Spleen (tissue), 11 donors: ENCODE data around the gene ASGR2. TPM values are rescaled to one million over a fixed set of nuclear protein-coding genes. Genes with fewer than 3 reads are reported as not detected.
A peak's percentile ranks its signal among the peaks of the same experiment; 100 is the strongest.

Experiments used
- DNase-seq: peaks from one replicate; pipeline ENCODE4 v3.0.0-alpha.2; 2020
- H3K27ac ChIP-seq, 8 donors: fragments of 200-600 bp; sonication (generic) in 7 of 8; 1 replicate in 4 of 8; 2 replicates in 4 of 8; pipeline versions ENCODE4 v1.5.0 to v1.8.0; 2016 to 2021; ENCODE audit warnings: inconsistent platforms in 4 of 8, mild to moderate bottlenecking in 4 of 8, moderate library complexity in 1 of 8
- H3K27me3 ChIP-seq, 7 donors: fragments of 200-600 bp; sonication (generic) in 6 of 7; replicated peaks in 1 of 7; 1 replicate in 4 of 7; 2 replicates in 3 of 7; pipeline versions ENCODE4 v1.5.0 to v1.8.0; 2016 to 2021; ENCODE audit warnings: inconsistent platforms in 3 of 7, mild to moderate bottlenecking in 1 of 7
- H3K36me3 ChIP-seq, 6 donors: fragments of 200-600 bp; sonication (generic) in 5 of 6; 1 replicate in 4 of 6; 2 replicates in 2 of 6; pipeline versions ENCODE4 v1.5.0 to v1.8.0; 2016 to 2021; ENCODE audit warnings: inconsistent platforms in 2 of 6
- H3K4me1 ChIP-seq, 6 donors: fragments of 200-600 bp; sonication (generic) in 5 of 6; 1 replicate in 3 of 6; 2 replicates in 3 of 6; pipeline versions ENCODE4 v1.5.0 to v1.8.0; 2016 to 2021; ENCODE audit warnings: inconsistent platforms in 3 of 6
- H3K4me3 ChIP-seq, 8 donors: fragments of 200-600 bp; sonication (generic) in 7 of 8; 1 replicate in 4 of 8; 2 replicates in 4 of 8; pipeline versions ENCODE4 v1.5.0 to v1.8.0; 2016 to 2021; ENCODE audit warnings: inconsistent platforms in 4 of 8, mild to moderate bottlenecking in 4 of 8, moderate library complexity in 2 of 8
- H3K9me3 ChIP-seq, 8 donors: fragments of 200-600 bp; sonication (generic) in 7 of 8; 1 replicate in 4 of 8; 2 replicates in 4 of 8; pipeline versions ENCODE4 v1.5.0 to v1.8.0; 2016 to 2021; ENCODE audit warnings: inconsistent platforms in 4 of 8
- POLR2A ChIP-seq, 3 donors: fragments of 450-650 bp; IDR thresholded peaks; one replicate each; pipeline ENCODE4 v1.5.1; 2017; ENCODE audit warnings: antibody characterized with exemption in 3 of 3, mild to moderate bottlenecking in 1 of 3
- POLR2AphosphoS5 ChIP-seq, 3 donors: sonication (generic); formaldehyde crosslinking; IDR thresholded peaks; one replicate each; pipeline ENCODE4 v1.5.1; 2017; ENCODE audit warnings: antibody characterized with exemption in 3 of 3
- WGBS, 5 donors: extraction: QIAGEN DNeasy Blood & Tissue Kit in 3 of 5; methylation state at CpG; one replicate each; pipeline versions ENCODE4 v1.1.5 to v1.1.7; 2013 to 2018; 5-methylcytosine and 5-hydroxymethylcytosine counted together
- intact Hi-C: fragments of 100-400 bp; cut with DNase I; formaldehyde crosslinking; loops from one replicate; pipeline ENCODE4 v1.15.0; 2023; ENCODE audit warnings: low total_unique reads
- polyA plus RNA-seq, 3 donors: library from polyadenylated mRNA; stranded (reverse); fragments of 200-250 nt; gene quantifications; one replicate each; pipeline ENCODE4 v1.2.1, GENCODE V29; 2013
- total RNA-seq, 7 donors: library from RNA; depleted of rRNA in 3 of 7; stranded (reverse); fragments of >200 nt in 3 of 7; fragmentation: NEBNext Ultra II Directional in 4 of 7; extraction: Animal tissue kit (Norgen Biotek cat#: 25700) in 4 of 7; gene quantifications; one replicate each; pipeline versions ENCODE4 v1.1.0 to v1.2.1, GENCODE V29; 2016 to 2021
- TF ChIP-seq, protein P1 (sequence below), 11 experiments: fragments of 200-600 bp in 7 of 11; fragments of 450-650 bp in 4 of 11; sonication (generic) in 4 of 11; IDR thresholded peaks in 8 of 11; conservative IDR thresholded peaks in 3 of 11; 1 replicate in 7 of 11; 2 replicates in 4 of 11; pipeline versions ENCODE4 v1.4.0 to v1.8.0; 2016 to 2021; ENCODE audit warnings: antibody characterized with exemption in 11 of 11, inconsistent platforms in 4 of 11, mild to moderate bottlenecking in 1 of 11
- donor health status: healthy with polysubstance abuse.
- donor health status: DM: no; HTN: no; CAD: no; lungs with moderate emphysema.
- donor health status: DM: no; HTN: no; CAD: no.
- donor health status: Bipolar disorder and iron deficiency.
- donor health status: healthy.
- donor health status: DM: no; HTN: no; CAD: no.
- donor health status: DM: yes; HTN: yes; CAD: no.

ASGR2 gene
- total and polyA plus RNA-seq, 10 donors: 2.3 to 35.1 (median 6.3) TPM; not detected in 1

DNA sequence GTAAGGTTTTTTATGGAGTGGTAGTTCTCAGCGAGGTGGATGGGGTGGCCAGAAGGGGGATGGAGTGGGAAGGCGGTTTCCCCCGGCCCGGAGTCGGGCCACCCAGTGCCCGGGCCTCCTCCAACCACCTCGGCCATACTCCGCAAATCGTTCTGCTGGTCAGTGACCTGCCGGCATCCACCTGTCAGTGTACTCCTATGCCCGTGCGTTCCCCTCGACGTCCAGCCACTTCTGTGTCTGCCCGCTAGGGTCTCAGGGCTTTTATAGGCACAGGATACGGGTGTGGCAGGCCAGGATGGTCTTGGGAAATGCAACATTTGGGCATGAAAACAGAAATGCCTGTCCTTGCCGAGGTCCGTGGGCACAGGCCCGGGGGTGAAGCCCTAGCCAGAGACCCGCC is 19.3 kb upstream of the ASGR2 start:
- intact Hi-C loops: no loop called here
- H3K4me1 ChIP-seq: peaks cover 19 to 68% (median 46%) of the 10 kb centered on the region in 6 donors
- TF ChIP-seq, protein P1, sequence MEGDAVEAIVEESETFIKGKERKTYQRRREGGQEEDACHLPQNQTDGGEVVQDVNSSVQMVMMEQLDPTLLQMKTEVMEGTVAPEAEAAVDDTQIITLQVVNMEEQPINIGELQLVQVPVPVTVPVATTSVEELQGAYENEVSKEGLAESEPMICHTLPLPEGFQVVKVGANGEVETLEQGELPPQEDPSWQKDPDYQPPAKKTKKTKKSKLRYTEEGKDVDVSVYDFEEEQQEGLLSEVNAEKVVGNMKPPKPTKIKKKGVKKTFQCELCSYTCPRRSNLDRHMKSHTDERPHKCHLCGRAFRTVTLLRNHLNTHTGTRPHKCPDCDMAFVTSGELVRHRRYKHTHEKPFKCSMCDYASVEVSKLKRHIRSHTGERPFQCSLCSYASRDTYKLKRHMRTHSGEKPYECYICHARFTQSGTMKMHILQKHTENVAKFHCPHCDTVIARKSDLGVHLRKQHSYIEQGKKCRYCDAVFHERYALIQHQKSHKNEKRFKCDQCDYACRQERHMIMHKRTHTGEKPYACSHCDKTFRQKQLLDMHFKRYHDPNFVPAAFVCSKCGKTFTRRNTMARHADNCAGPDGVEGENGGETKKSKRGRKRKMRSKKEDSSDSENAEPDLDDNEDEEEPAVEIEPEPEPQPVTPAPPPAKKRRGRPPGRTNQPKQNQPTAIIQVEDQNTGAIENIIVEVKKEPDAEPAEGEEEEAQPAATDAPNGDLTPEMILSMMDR (IDR thresholded peaks at IDR 0.05 in 8 of 11, conservative IDR thresholded peaks at IDR 0.05 in 3 of 11): no peak
- no peak for TF ChIP-seq POLR2A (IDR thresholded peaks at IDR 0.05)
- TF ChIP-seq POLR2AphosphoS5 (IDR thresholded peaks at IDR 0.05): no peak
- 71 to 77% (median 77%) methylated on average over 20 of the region's 20 CpGs for WGBS, 5 donors
- H3K36me3 ChIP-seq: no peaks in the 10 kb centered on the region
- peak overlapping the region in 1 of 8 donors; percentile 49 for H3K4me3 ChIP-seq
- H3K27ac ChIP-seq: peak overlapping the region in 5 of 8 donors; percentile 56 to 91 (median 78)
- DNase-seq: peak; percentile 70
- no peaks in the 10 kb centered on the region for H3K9me3 ChIP-seq
- peaks cover 0 to 24% (median 4%) of the 10 kb centered on the region in 7 donors for H3K27me3 ChIP-seq

DNA sequence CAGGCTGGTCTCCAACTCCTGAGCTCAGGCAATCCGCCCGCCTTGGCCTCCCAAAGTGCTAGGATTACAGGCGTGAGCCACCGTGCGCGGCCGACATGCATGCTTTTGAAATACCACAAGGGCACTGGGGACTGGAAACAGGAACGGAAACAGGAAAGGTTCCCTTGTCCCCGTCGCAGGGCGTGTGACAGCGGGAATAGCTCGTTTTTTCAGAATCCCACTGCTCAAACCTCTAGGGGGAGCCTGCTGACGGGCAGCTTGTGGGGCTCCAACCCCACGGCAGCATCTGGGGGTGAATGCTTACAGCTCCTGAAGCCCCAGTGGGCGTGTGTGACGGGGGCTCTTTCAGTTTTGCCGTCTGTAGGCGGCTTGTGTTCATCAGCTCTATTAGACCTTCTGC is 18.8 kb upstream of the ASGR2 start:
- DNase-seq: peak; percentile 81
- peak overlapping the region in 5 of 8 donors; percentile 56 to 91 (median 78) for H3K27ac ChIP-seq
- H3K4me3 ChIP-seq: peak overlapping the region in 3 of 8 donors; percentile 4 to 49 (median 8)
- 4 to 9% (median 8%) methylated on average over 17 to 19 of the region's 19 CpGs for WGBS, 5 donors
- no peaks in the 10 kb centered on the region for H3K36me3 ChIP-seq
- H3K4me1 ChIP-seq: peaks cover 19 to 68% (median 46%) of the 10 kb centered on the region in 6 donors
- H3K27me3 ChIP-seq: peaks cover 0 to 19% (median 4%) of the 10 kb centered on the region in 7 donors
- TF ChIP-seq POLR2AphosphoS5 (IDR thresholded peaks at IDR 0.05) (peak in 2 of 3 donors; percentile 48 to 51), POLR2A (IDR thresholded peaks at IDR 0.05) (no peak)
- TF ChIP-seq, protein P1 (IDR thresholded peaks at IDR 0.05 in 8 of 11, conservative IDR thresholded peaks at IDR 0.05 in 3 of 11): peak in 8 of 11 experiments; percentile 21 to 54 (median 38)
- no peaks in the 10 kb centered on the region for H3K9me3 ChIP-seq
- intact Hi-C loops: no loop called here

DNA sequence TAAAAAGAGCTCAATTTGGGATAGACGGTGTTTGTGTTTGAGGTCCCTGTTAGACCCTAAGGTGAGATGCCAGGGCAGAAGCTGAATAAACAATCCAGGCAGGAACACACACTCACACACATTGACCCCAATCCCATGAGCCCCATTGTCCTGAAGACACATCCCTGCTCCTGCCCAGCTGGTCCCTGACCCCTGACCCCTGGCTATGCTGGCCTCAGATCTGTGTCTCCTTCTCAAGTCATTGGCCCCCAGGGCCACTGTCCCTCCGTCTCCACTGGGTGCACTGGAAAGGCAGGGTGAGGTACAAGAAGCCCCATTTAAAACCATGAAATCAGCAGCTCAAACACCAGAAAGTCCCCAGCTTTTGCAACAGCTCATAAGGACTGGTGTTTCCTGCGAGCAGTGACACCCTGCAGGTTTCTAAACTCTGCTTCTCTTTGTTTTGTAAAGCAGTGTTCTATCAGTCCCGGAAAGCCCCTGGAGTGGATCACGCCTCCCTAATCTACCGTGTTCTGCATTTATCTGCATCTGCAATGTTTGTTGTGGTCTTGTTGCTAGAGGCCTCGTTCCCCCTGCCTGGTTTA is 18.0 kb upstream of the ASGR2 start:
- peak in 2 of 3 donors; percentile 7 to 51 for TF ChIP-seq POLR2AphosphoS5 (IDR thresholded peaks at IDR 0.05)
- TF ChIP-seq, protein P1 (IDR thresholded peaks at IDR 0.05 in 8 of 11, conservative IDR thresholded peaks at IDR 0.05 in 3 of 11): no peak
- Histone ChIP-seq H3K4me3 (peak overlapping the region in 2 of 8 donors; percentile 8 to 49), H3K27ac (peak overlapping the region; percentile 42 to 91 (median 74)), H3K9me3 (no peaks in the 10 kb centered on the region), H3K4me1 (peaks cover 19 to 68% (median 46%) of the 10 kb centered on the region in 6 donors), H3K27me3 (peaks cover 0 to 12% (median 4%) of the 10 kb centered on the region in 7 donors), H3K36me3 (no peaks in the 10 kb centered on the region)
- intact Hi-C loops: no loop called here
- peak; percentile 66 for DNase-seq
- 3 to 13% (median 10%) methylated on average over 7 of the region's 7 CpGs for WGBS, 5 donors

DNA sequence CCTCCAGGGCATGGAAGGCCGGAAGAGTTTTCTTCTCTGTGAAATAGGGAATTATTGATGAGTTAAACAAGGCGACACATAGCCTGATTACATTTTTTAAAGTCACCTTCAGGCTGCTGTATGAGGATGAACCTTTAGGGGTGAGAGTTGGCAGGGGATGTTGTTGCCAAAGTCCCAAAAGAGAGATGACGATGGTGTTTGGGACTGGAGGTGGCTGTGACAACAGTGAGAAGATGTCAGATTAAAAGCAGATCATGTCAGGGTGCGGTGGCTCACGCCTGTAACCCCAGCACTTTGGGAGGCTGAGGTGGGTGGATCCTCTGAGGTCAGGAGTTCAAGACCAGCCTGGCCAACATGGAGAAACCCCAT is 16.8 kb upstream of the ASGR2 start:
- TF ChIP-seq POLR2A (IDR thresholded peaks at IDR 0.05) (no peak), POLR2AphosphoS5 (IDR thresholded peaks at IDR 0.05) (no peak)
- TF ChIP-seq, protein P1 (IDR thresholded peaks at IDR 0.05 in 8 of 11, conservative IDR thresholded peaks at IDR 0.05 in 3 of 11): no peak
- intact Hi-C loops: no loop called here
- DNase-seq: peak; percentile 22
- 74 to 91% (median 81%) methylated on average over 5 of the region's 5 CpGs for WGBS, 5 donors
- H3K27ac ChIP-seq: peak overlapping the region in 4 of 8 donors; percentile 74 to 91 (median 80)
- H3K36me3 ChIP-seq: no peaks in the 10 kb centered on the region
- H3K9me3 ChIP-seq: no peaks in the 10 kb centered on the region
- H3K27me3 ChIP-seq: peaks cover 0 to under 1% (median 0%) of the 10 kb centered on the region in 7 donors
- H3K4me1 ChIP-seq: peaks cover 19 to 66% (median 42%) of the 10 kb centered on the region in 6 donors
- peak overlapping the region in 1 of 8 donors; percentile 14 for H3K4me3 ChIP-seq
